ENCODE measurements around the gene TTC29. TPM values are rescaled to one million over a fixed set of nuclear protein-coding genes. Genes with fewer than 3 reads are reported as not detected.

Gene TTC29
- total and polyA plus RNA-seq, 2 experiments from 2014 or later, result 0.13 to 0.66 TPM

- no peak overlapping the region for H2AFZ ChIP-seq
- no peaks in the 10 kb centered on the region for H3K9me2 ChIP-seq (replicated peaks; ENCODE audit: insufficient read depth)
- no peaks in the 10 kb centered on the region for H3K9me3 ChIP-seq (ENCODE audit: low read depth)
- no peak overlapping the region for H3K27ac ChIP-seq
- no peaks in the 10 kb centered on the region for H3K79me2 ChIP-seq
- no peak overlapping the region for H3K4me3 ChIP-seq
- H3K4me2 ChIP-seq, result no peak overlapping the region
- TF ChIP-seq EZH2phosphoT487 (IDR thresholded peaks at IDR 0.05; ENCODE audit: low read depth, severe bottlenecking, unreplicated experiment) (no peak), EZH2 (IDR thresholded peaks at IDR 0.05; ENCODE audit: borderline replicate concordance) (no peak)
- TF ChIP-seq, protein P1, sequence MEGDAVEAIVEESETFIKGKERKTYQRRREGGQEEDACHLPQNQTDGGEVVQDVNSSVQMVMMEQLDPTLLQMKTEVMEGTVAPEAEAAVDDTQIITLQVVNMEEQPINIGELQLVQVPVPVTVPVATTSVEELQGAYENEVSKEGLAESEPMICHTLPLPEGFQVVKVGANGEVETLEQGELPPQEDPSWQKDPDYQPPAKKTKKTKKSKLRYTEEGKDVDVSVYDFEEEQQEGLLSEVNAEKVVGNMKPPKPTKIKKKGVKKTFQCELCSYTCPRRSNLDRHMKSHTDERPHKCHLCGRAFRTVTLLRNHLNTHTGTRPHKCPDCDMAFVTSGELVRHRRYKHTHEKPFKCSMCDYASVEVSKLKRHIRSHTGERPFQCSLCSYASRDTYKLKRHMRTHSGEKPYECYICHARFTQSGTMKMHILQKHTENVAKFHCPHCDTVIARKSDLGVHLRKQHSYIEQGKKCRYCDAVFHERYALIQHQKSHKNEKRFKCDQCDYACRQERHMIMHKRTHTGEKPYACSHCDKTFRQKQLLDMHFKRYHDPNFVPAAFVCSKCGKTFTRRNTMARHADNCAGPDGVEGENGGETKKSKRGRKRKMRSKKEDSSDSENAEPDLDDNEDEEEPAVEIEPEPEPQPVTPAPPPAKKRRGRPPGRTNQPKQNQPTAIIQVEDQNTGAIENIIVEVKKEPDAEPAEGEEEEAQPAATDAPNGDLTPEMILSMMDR (IDR thresholded peaks at IDR 0.05; ENCODE audit: poor library complexity), result peak; percentile 87
- DNase-seq (ENCODE audit: low spot score), result peak; percentile 48
- no peaks in the 10 kb centered on the region for H3K4me1 ChIP-seq (ENCODE audit: insufficient read depth)
- H4K20me1 ChIP-seq (ENCODE audit: insufficient read depth, poor library complexity, severe bottlenecking), result no peaks in the 10 kb centered on the region
- H3K36me3 ChIP-seq (replicated peaks; ENCODE audit: insufficient read depth, low read depth), result no peaks in the 10 kb centered on the region
- H3K27me3 ChIP-seq, result peaks cover 12% of the 10 kb centered on the region
Observed at GRCh38 chr4:146916479-146917076, 29.1 kb downstream of the TTC29 start.

DNA sequence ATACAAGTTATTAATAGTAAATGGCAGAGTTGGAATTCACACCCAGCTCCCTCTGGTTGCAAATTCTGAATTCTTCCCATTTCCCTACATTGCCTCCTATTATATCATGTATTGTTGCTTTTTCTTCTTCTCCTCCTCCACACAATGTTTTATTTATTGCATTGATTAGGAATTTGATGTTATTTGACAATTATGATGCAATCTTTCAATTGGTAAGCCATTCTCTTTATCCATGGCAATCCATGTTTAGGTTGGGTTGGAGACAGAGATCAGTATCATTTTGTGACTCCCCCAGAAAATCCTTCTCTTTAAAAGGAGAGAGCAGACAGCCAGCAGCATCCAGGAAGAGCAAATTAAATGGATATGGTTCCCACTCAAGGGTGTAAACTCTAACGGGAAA lies 30.5 kb downstream of the TTC29 start:
- no peak for TF ChIP-seq EZH2 (IDR thresholded peaks at IDR 0.05; ENCODE audit: borderline replicate concordance)
- Histone ChIP-seq H3K4me1 (ENCODE audit: insufficient read depth) (no peaks in the 10 kb centered on the region), H3K36me3 (replicated peaks; ENCODE audit: insufficient read depth, low read depth) (no peaks in the 10 kb centered on the region), H3K9me3 (ENCODE audit: low read depth) (no peaks in the 10 kb centered on the region), H2AFZ (no peak overlapping the region), H3K4me3 (no peak overlapping the region), H4K20me1 (ENCODE audit: insufficient read depth, poor library complexity, severe bottlenecking) (no peaks in the 10 kb centered on the region), H3K79me2 (no peaks in the 10 kb centered on the region), H3K27me3 (peaks cover 9% of the 10 kb centered on the region), H3K27ac (no peak overlapping the region), H3K9me2 (replicated peaks; ENCODE audit: insufficient read depth) (no peaks in the 10 kb centered on the region), H3K4me2 (no peak overlapping the region)
- DNase-seq (ENCODE audit: low spot score), result no peak
- 66% methylated on average over 1 of the region's 1 CpG for WGBS (ENCODE audit: low lambda C conversion rate, missing lambda C conversion rate)

GRCh38 chr4:146900295-146900694 lies 45.4 kb downstream of the TTC29 start:
- no peaks in the 10 kb centered on the region for H3K36me3 ChIP-seq (replicated peaks; ENCODE audit: insufficient read depth, low read depth)
- H4K20me1 ChIP-seq (ENCODE audit: insufficient read depth, poor library complexity, severe bottlenecking), result no peaks in the 10 kb centered on the region
- DNase-seq (ENCODE audit: low spot score), result no peak
- H3K4me2 ChIP-seq, result no peak overlapping the region
- H3K9me2 ChIP-seq (replicated peaks; ENCODE audit: insufficient read depth), result no peaks in the 10 kb centered on the region
- H3K9me3 ChIP-seq (ENCODE audit: low read depth), result no peaks in the 10 kb centered on the region
- H3K79me2 ChIP-seq, result no peaks in the 10 kb centered on the region
- TF ChIP-seq, protein P1 (IDR thresholded peaks at IDR 0.05; ENCODE audit: poor library complexity), result no peak
- TF ChIP-seq EZH2 (IDR thresholded peaks at IDR 0.05; ENCODE audit: borderline replicate concordance), result no peak
- no peak for TF ChIP-seq EZH2phosphoT487 (IDR thresholded peaks at IDR 0.05; ENCODE audit: low read depth, severe bottlenecking, unreplicated experiment)
- WGBS (ENCODE audit: low lambda C conversion rate, missing lambda C conversion rate), result 84% methylated on average over 5 of the region's 5 CpGs
- no peaks in the 10 kb centered on the region for H3K4me1 ChIP-seq (ENCODE audit: insufficient read depth)
- H2AFZ ChIP-seq, result no peak overlapping the region
- H3K27me3 ChIP-seq, result no peaks in the 10 kb centered on the region
- H3K27ac ChIP-seq, result no peak overlapping the region
- no peak overlapping the region for H3K4me3 ChIP-seq

- Histone ChIP-seq H3K4me3 (no peak overlapping the region), H3K9me2 (replicated peaks; ENCODE audit: insufficient read depth) (no peaks in the 10 kb centered on the region), H3K79me2 (no peaks in the 10 kb centered on the region), H3K4me1 (ENCODE audit: insufficient read depth) (no peaks in the 10 kb centered on the region), H4K20me1 (ENCODE audit: insufficient read depth, poor library complexity, severe bottlenecking) (no peaks in the 10 kb centered on the region), H3K4me2 (no peak overlapping the region), H3K27me3 (no peaks in the 10 kb centered on the region), H3K36me3 (replicated peaks; ENCODE audit: insufficient read depth, low read depth) (no peaks in the 10 kb centered on the region), H2AFZ (no peak overlapping the region), H3K9me3 (ENCODE audit: low read depth) (no peaks in the 10 kb centered on the region), H3K27ac (no peak overlapping the region)
- no peak for DNase-seq (ENCODE audit: low spot score)
- TF ChIP-seq EZH2phosphoT487 (IDR thresholded peaks at IDR 0.05; ENCODE audit: low read depth, severe bottlenecking, unreplicated experiment) (no peak), EZH2 (IDR thresholded peaks at IDR 0.05; ENCODE audit: borderline replicate concordance) (no peak)
- TF ChIP-seq, protein P1 (IDR thresholded peaks at IDR 0.05; ENCODE audit: poor library complexity), result no peak
- 79% methylated on average over 3 of the region's 3 CpGs for WGBS (ENCODE audit: low lambda C conversion rate, missing lambda C conversion rate)
Observed at GRCh38 chr4:146890301-146890700, 55.4 kb downstream of the TTC29 start.

Data from hepatocyte (in vitro differentiated cells).